Vagina (tissue), 2 donors: Measurements from ENCODE around the gene PSMC5. TPM values are rescaled to one million over a fixed set of nuclear protein-coding genes. Genes with fewer than 3 reads are reported as not detected.

ENCODE experiments used
- DNase-seq, 2 donors: peaks; one replicate each; pipeline ENCODE4 v3.0.0-alpha.2; 2017; ENCODE audit errors: extremely low spot score in 2 of 2
- H3K27ac ChIP-seq: fragments of 200-600 bp; sonication (generic); one replicate; pipeline ENCODE4 v1.5.1; 2019
- H3K27me3 ChIP-seq: fragments of 200-600 bp; sonication (generic); one replicate; pipeline ENCODE4 v1.5.1; 2019
- H3K36me3 ChIP-seq, 2 donors: fragments of 200-600 bp; sonication (generic); one replicate each; pipeline ENCODE4 v1.5.1; 2017 to 2019
- H3K4me1 ChIP-seq: fragments of 200-600 bp; sonication (generic); one replicate; pipeline ENCODE4 v1.5.1; 2019
- H3K4me3 ChIP-seq, 2 donors: fragments of 200-600 bp; sonication (generic); 1 replicate in 1 of 2; 2 replicates in 1 of 2; pipeline ENCODE4 v1.5.1; 2016 to 2019
- H3K9me3 ChIP-seq: fragments of 200-600 bp; sonication (generic); one replicate; pipeline ENCODE4 v1.5.1; 2019
- CTCF ChIP-seq, 3 experiments: fragments of 450-650 bp in 2 of 3; fragments of 200-600 bp in 1 of 3; sonication (generic) in 1 of 3; IDR thresholded peaks; one replicate each; pipeline ENCODE4 v1.5.1; 2017 to 2019; ENCODE audit warnings: antibody characterized with exemption in 3 of 3, mild to moderate bottlenecking in 2 of 3, moderate library complexity in 2 of 3
- POLR2A ChIP-seq, 2 donors: fragments of 450-650 bp; IDR thresholded peaks; one replicate each; pipeline ENCODE4 v1.6.1; 2017; ENCODE audit warnings: antibody characterized with exemption in 2 of 2, mild to moderate bottlenecking in 2 of 2, moderate library complexity in 2 of 2
- POLR2AphosphoS5 ChIP-seq, 2 donors: sonication (generic); formaldehyde crosslinking; IDR thresholded peaks; one replicate each; pipeline ENCODE4 v1.9.0; 2017; ENCODE audit warnings: antibody characterized with exemption in 2 of 2, mild to moderate bottlenecking in 2 of 2, low read depth in 1 of 2; ENCODE audit not compliant: insufficient read depth in 1 of 2
- intact Hi-C: fragments of 100-400 bp; cut with DNase I; formaldehyde crosslinking; loops from one replicate; pipeline ENCODE4 v1.15.1; 2023
- total RNA-seq: library from RNA; depleted of rRNA; stranded (reverse); fragments of >200 nt; gene quantifications from one replicate; pipeline ENCODE4 v1.2.3, GENCODE V29; 2016

PSMC5 gene
- total RNA-seq, 1 donor from 2014 or later, result 92.3 TPM

GRCh38 chr17:63816123-63816522, 11.1 kb upstream of the PSMC5 start:
- H3K4me3 ChIP-seq, result no peak overlapping the region
- intact Hi-C loops, result no loop called here
- H3K36me3 ChIP-seq, result peaks cover 5 to 87% of the 10 kb centered on the region in 2 donors
- no peaks in the 10 kb centered on the region for H3K27me3 ChIP-seq
- TF ChIP-seq CTCF (IDR thresholded peaks at IDR 0.05) (no peak), POLR2A (IDR thresholded peaks at IDR 0.05) (no peak), POLR2AphosphoS5 (IDR thresholded peaks at IDR 0.05; ENCODE audit: insufficient read depth in 1 of 2, low read depth in 1 of 2) (no peak)
- no peak for DNase-seq
- H3K9me3 ChIP-seq, result no peaks in the 10 kb centered on the region
- H3K4me1 ChIP-seq, result no peaks in the 10 kb centered on the region
- no peak overlapping the region for H3K27ac ChIP-seq

GRCh38 chr17:63816669-63817068, 10.6 kb upstream of the PSMC5 start:
- intact Hi-C loops, result no loop called here
- H3K9me3 ChIP-seq, result no peaks in the 10 kb centered on the region
- DNase-seq, result no peak
- H3K27ac ChIP-seq, result no peak overlapping the region
- peaks cover 5 to 87% of the 10 kb centered on the region in 2 donors for H3K36me3 ChIP-seq
- H3K4me3 ChIP-seq, result no peak overlapping the region
- H3K4me1 ChIP-seq, result no peaks in the 10 kb centered on the region
- TF ChIP-seq CTCF (IDR thresholded peaks at IDR 0.05) (no peak), POLR2A (IDR thresholded peaks at IDR 0.05) (no peak), POLR2AphosphoS5 (IDR thresholded peaks at IDR 0.05; ENCODE audit: insufficient read depth in 1 of 2, low read depth in 1 of 2) (no peak)
- H3K27me3 ChIP-seq, result no peaks in the 10 kb centered on the region

- H3K9me3 ChIP-seq, result no peaks in the 10 kb centered on the region
- no peaks in the 10 kb centered on the region for H3K27me3 ChIP-seq
- DNase-seq, result no peak
- H3K27ac ChIP-seq, result no peak overlapping the region
- H3K4me1 ChIP-seq, result no peaks in the 10 kb centered on the region
- no peak for TF ChIP-seq CTCF (IDR thresholded peaks at IDR 0.05)
- TF ChIP-seq POLR2A (IDR thresholded peaks at IDR 0.05), result no peak
- no peak for TF ChIP-seq POLR2AphosphoS5 (IDR thresholded peaks at IDR 0.05; ENCODE audit: insufficient read depth in 1 of 2, low read depth in 1 of 2)
- H3K36me3 ChIP-seq, result peaks cover 5 to 87% of the 10 kb centered on the region in 2 donors
- no peak overlapping the region for H3K4me3 ChIP-seq
- intact Hi-C loops, result no loop called here
These were observed 9.4 kb upstream of the PSMC5 start for GRCh38 chr17:63817736-63818385.

GRCh38 chr17:63819131-63819530, 8.1 kb upstream of the PSMC5 start:
- no peak for TF ChIP-seq CTCF (IDR thresholded peaks at IDR 0.05)
- no peak for TF ChIP-seq POLR2A (IDR thresholded peaks at IDR 0.05)
- TF ChIP-seq POLR2AphosphoS5 (IDR thresholded peaks at IDR 0.05; ENCODE audit: insufficient read depth in 1 of 2, low read depth in 1 of 2), result no peak

More at GRCh38 chr17:63819131-63819530, 8.1 kb upstream of the PSMC5 start:
- Histone ChIP-seq H3K4me1 (no peaks in the 10 kb centered on the region), H3K27ac (no peak overlapping the region), H3K27me3 (no peaks in the 10 kb centered on the region), H3K36me3 (peaks cover 5 to 87% of the 10 kb centered on the region in 2 donors), H3K4me3 (no peak overlapping the region), H3K9me3 (no peaks in the 10 kb centered on the region)
- DNase-seq, result no peak
- intact Hi-C loops, result no loop called here
